Measurements from ENCODE around the gene CYP4F2. TPM values are rescaled to one million over a fixed set of nuclear protein-coding genes. Genes with fewer than 3 reads are reported as not detected.
"Not testable (repeated sequence)": the region's sequence is repeated elsewhere in the genome, so short reads cannot be mapped to it uniquely, and the experiment has no call there.

CYP4F2 gene
- total RNA-seq, 1 donor from 2014 or later, result 83.0 TPM

- no peaks in the 10 kb centered on the region for H3K9me3 ChIP-seq
- peaks cover 0 to 1% of the 10 kb centered on the region in 2 donors for H3K36me3 ChIP-seq
- TF ChIP-seq CTCF (IDR thresholded peaks at IDR 0.05), result no peak
- DNase-seq (ENCODE audit: low spot score in 2 of 2), result no peak
- H3K27me3 ChIP-seq, result no peaks in the 10 kb centered on the region
- H3K4me3 ChIP-seq, result no peak overlapping the region
- peaks cover 0 to 5% of the 10 kb centered on the region in 2 donors for H3K4me1 ChIP-seq
- intact Hi-C loops (cut with DNase I), result loop anchor here (5.0 kb wide), 1 partner anchor 61 kb away; no protein-coding TSS in a partner anchor
- H3K27ac ChIP-seq, result no peak overlapping the region
Measured at GRCh38 chr19:15936173-15936572, 38.3 kb upstream of the CYP4F2 start.

GRCh38 chr19:15935167-15935702 is 37.4 kb upstream of the CYP4F2 start:
- no peak for DNase-seq (ENCODE audit: low spot score in 2 of 2)
- Histone ChIP-seq H3K27ac (peak overlapping the region; percentile 34 to 69), H3K9me3 (no peaks in the 10 kb centered on the region), H3K4me3 (no peak overlapping the region), H3K4me1 (peaks cover 0 to 5% of the 10 kb centered on the region in 2 donors), H3K36me3 (peaks cover 0 to 10% of the 10 kb centered on the region in 2 donors), H3K27me3 (no peaks in the 10 kb centered on the region)
- TF ChIP-seq CTCF (IDR thresholded peaks at IDR 0.05), result no peak
- intact Hi-C loops (cut with DNase I), result loop anchor here (5.0 kb wide), 1 partner anchor 62 kb away; no protein-coding TSS in a partner anchor

- H3K4me3 ChIP-seq, result peak within 1 kb of the TSS; percentile 4 to 7
- peak within 1 kb of the TSS; percentile 34 to 69 for H3K27ac ChIP-seq
- H3K27me3 ChIP-seq, result no peaks in the 10 kb centered on the region
- DNase-seq (ENCODE audit: low spot score in 2 of 2), result peak in 1 of 2 donors; percentile 82
- intact Hi-C loops (cut with DNase I), result loop anchor here (5.0 kb wide), 1 partner anchor 63 kb away; no protein-coding TSS in a partner anchor
- H3K9me3 ChIP-seq, result no peaks in the 10 kb centered on the region
- peaks cover 0 to 5% of the 10 kb centered on the region in 2 donors for H3K4me1 ChIP-seq
- peaks cover 0 to 10% of the 10 kb centered on the region in 2 donors for H3K36me3 ChIP-seq
- TF ChIP-seq CTCF (IDR thresholded peaks at IDR 0.05), result no peak
Measured at GRCh38 chr19:15934332-15935078, 36.6 kb upstream of the CYP4F2 start, which contains the start of gene CYP4F11. Gene CYP4F11, minus strand, starts transcription at chr19:15934529. Its CDS starts 121 bp downstream, at chr19:15934408.

- H3K27me3 ChIP-seq; H3K4me1 ChIP-seq; intact Hi-C loops (cut with DNase I); H3K9me3 ChIP-seq: not testable (repeated sequence)
- H3K27ac ChIP-seq, result peak overlapping the region; percentile 17 to 69
- H3K4me3 ChIP-seq, result peak overlapping the region; percentile 4 to 7
- DNase-seq (ENCODE audit: low spot score in 2 of 2), result peak in 1 of 2 donors; percentile 73
- H3K36me3 ChIP-seq, result peaks cover 0 to 16% of the 10 kb centered on the region in 2 donors
Measured at GRCh38 chr19:15933761-15934331, 36.0 kb upstream of the CYP4F2 start.

GRCh38 chr19:15928321-15928720 is 30.4 kb upstream of the CYP4F2 start:
- Histone ChIP-seq H3K4me3 (no peak overlapping the region), H3K9me3 (no peaks in the 10 kb centered on the region), H3K27ac (no peak overlapping the region), H3K36me3 (peaks cover 0 to 37% of the 10 kb centered on the region in 2 donors), H3K27me3 (no peaks in the 10 kb centered on the region), H3K4me1 (no peaks in the 10 kb centered on the region)
- intact Hi-C loops (cut with DNase I), result no loop called here
- no peak for TF ChIP-seq CTCF (IDR thresholded peaks at IDR 0.05)
- no peak for DNase-seq (ENCODE audit: low spot score in 2 of 2)

GRCh38 chr19:15926484-15926883 is 28.6 kb upstream of the CYP4F2 start:
- Histone ChIP-seq H3K4me1 (no peaks in the 10 kb centered on the region), H3K27ac (no peak overlapping the region), H3K4me3 (no peak overlapping the region), H3K36me3 (peaks cover 0 to 50% of the 10 kb centered on the region in 2 donors), H3K9me3 (no peaks in the 10 kb centered on the region), H3K27me3 (no peaks in the 10 kb centered on the region)
- intact Hi-C loops (cut with DNase I), result no loop called here
- no peak for TF ChIP-seq CTCF (IDR thresholded peaks at IDR 0.05)
- no peak for DNase-seq (ENCODE audit: low spot score in 2 of 2)

Data from ascending aorta (tissue), 2 donors.